ENCODE results near the gene SEMA6A.
"Not testable (repeated sequence)": the region's sequence is repeated elsewhere in the genome, so short reads cannot be mapped to it uniquely, and the experiment has no call there.

Gene SEMA6A

GRCh38 chr5:116545465-116545864 lies 29.2 kb downstream of the SEMA6A start:
- not testable (repeated sequence) for DNase-seq

GRCh38 chr5:116544531-116545241 lies 29.9 kb downstream of the SEMA6A start:
- DNase-seq: no peak

DNA sequence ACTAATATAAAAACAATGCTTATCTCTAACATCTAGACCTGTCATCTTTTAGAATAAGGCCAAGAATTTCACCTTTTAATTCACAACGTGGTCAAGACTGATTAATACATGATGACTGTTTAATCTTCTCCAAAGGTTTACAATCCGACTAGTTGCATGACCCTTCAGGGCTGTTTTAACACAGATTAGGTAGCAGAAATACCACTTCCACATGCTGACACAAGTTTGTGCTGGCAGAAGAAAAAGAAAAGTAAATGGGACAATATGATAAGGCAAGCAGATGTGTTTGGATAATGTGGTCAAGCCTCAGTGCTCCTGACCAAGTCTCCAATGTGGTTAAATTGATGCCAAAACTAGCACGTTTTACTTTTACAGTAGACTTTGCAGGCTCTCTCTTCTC lies 31.1 kb downstream of the SEMA6A start:
- no peak for DNase-seq

DNA sequence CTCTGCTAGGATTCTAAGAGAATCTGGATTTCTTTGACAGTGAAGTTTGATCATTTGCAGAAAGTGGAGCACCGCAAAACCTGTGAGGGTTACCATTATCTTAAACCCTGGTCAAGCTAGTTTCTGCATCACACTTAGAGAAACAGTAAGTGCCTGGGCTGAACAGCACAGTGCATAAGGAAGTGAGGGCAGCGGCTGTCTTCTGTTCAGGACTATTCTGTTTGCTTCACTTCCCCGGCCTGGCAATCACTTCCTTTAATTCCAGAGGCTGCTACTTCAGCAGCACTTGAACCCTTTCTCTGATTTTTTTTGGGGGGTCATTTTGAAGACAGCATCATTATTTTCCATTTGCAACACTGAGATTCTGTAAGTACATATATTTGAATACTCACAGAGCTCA lies 32.0 kb downstream of the SEMA6A start:
- DNase-seq: no peak

DNA sequence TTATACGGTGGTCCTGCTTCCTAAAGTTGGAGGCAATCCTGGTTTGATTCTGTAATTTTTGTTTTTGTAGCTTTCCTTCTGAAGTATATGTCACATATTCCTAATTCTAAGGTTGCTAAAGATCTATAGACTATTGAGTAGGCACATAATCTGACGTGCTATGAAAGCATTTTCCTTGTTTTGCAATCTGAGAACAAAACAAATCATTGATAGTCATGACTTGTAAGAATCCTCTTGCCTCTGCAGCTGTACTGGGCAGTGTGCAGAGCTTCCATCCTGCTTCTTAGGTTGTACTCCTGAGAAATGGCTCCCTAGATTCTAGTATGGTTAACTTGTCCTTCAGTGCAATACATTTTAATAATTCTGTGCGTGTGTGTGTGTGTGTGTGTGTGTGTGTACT lies 35.4 kb downstream of the SEMA6A start:
- no peak for DNase-seq

DNA sequence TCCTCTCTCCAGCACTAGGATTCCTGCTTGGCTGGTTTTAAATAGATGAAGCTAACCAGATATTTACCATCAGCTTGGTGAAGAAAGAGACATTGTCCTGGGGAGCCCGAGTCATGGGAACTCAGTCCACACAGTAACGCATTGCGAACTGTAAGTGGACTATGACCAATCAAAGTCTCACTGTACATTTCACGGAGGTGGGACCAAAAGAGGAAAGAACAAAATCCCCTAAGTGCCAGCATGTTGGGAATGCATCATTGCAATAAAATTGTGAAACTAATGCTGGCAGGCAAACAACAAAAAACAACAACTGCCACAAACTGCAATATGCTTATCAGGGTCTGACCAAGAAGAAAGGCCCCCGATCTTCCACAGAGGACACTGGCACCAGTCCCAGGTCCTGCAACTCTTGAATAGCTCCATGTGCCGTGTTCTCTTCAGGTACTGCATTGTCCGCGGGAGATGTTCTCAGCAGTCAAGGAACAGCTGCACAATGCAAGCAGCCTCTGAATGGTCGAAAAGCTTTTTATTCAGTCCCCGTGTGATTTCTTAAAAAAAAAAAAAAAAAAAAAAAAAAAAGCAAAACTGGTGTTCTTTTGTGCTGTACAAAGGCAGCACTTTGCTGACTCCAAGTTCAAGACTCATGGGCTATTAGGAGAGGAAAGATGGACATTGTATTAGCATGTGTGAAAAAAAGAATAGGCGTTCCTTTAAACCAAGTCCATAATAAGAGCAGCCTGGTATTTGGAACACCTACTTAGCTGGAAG lies 38.1 kb downstream of the SEMA6A start:
- no peak for DNase-seq

GRCh38 chr5:116534964-116535651 lies 39.5 kb downstream of the SEMA6A start:
- DNase-seq: no peak

- no peak for DNase-seq
Measured at GRCh38 chr5:116532762-116533525, 41.7 kb downstream of the SEMA6A start.

- DNase-seq: no peak
Measured at GRCh38 chr5:116531635-116532034, 43.0 kb downstream of the SEMA6A start.

GRCh38 chr5:116531117-116531516 lies 43.5 kb downstream of the SEMA6A start:
- no peak for DNase-seq

DNA sequence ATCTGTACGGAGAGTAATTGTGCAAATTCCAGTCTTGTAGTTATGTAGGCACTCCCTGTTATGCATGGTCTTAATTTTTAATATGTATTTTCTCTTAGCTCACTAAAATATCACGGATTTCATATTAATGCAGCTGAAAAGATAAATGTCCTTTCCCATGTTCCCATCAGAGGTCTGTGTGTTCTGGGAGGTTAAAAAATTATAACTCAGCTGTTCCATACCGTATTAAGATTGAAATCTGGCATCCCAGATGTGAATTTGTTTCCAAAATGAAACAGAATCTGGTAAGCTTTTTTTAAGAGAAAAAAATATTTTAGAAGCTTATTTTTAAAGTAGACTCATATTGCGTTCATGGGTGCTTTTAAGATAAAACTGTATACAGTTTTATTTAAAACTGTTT lies 44.3 kb downstream of the SEMA6A start:
- no peak for DNase-seq

GRCh38 chr5:116529615-116530014 lies 45.0 kb downstream of the SEMA6A start:
- no peak for DNase-seq

DNA sequence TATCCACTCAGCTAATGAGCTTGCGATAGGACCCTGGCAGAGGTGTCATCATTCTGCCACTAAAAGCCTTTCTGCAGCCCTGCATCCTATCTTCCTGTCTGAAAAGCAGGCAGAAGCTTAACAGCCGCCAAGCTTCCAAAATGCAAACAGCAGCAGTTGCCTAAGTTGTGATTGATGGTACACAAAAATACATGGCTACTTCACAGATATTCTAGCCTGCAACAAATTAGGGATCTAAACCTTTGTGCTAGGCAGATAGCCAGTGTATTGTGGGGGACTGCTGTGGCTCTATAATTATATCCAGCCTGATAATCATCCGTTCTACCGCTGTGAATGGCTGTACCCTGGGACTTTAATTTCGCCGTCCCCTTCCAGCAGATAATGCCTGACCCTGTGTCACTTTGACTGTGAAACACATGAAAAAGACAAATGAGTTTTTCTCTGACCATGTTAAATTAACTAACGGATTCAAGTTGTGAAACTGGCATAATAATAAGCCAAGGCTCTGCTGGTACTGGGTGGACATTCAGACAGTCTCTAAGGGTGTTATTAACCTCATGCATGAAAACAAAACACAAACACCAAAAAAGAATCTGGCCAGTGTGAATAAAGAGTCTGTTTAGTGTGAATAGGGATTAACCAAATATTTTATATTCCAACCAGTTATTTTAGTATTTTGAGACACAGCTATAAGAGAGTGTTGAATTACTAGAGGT lies 45.9 kb downstream of the SEMA6A start:
- no peak for DNase-seq

- no peak for DNase-seq
Measured at GRCh38 chr5:116527582-116527981, 47.0 kb downstream of the SEMA6A start.

DNA sequence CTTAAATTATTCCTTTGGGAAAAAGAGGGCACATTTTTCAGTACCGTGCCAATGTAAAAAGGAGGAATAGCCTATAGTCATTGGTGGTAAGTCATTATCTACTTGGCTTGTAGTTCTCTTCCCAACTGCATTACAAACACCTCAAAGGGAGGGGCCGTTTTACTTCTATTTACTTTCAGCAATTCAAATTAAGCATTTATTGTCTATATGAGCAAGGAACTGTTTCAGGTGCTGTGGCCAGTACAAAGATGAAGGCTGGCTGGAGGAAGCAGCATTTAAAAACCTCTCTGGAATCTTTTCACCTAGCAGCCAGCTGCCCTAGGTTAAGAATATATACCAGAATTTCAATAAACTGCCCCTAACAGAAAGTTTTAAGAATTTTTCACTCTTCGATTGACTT lies 48.9 kb downstream of the SEMA6A start:
- DNase-seq: no peak

- DNase-seq: no peak
Measured at GRCh38 chr5:116524966-116525365, 49.7 kb downstream of the SEMA6A start.

- no peak for DNase-seq
Measured at GRCh38 chr5:116524051-116524904, 50.3 kb downstream of the SEMA6A start.

GRCh38 chr5:116523182-116523581 lies 51.4 kb downstream of the SEMA6A start:
- not testable (repeated sequence) for DNase-seq

- no peak for DNase-seq
Measured at GRCh38 chr5:116522356-116523136, 52.1 kb downstream of the SEMA6A start.

GRCh38 chr5:116521173-116521872 lies 53.3 kb downstream of the SEMA6A start:
- DNase-seq: no peak
